AG09309 (cell line): ENCODE results near the gene ATG5.
A peak's percentile ranks its signal among the peaks of the same experiment; 100 is the strongest.

Experiments used
- DNase-seq: peaks from one replicate; pipeline ENCODE4 v3.0.0-alpha.2; 2010; ENCODE audit warnings: low read depth
- H3K4me3 ChIP-seq: 2 replicates; pipeline ENCODE4 v1.5.1; 2011; ENCODE audit warnings: mild to moderate bottlenecking, low read depth, low read length, moderate library complexity; ENCODE audit not compliant: control insufficient read depth
- CTCF ChIP-seq: IDR thresholded peaks from 2 replicates; pipeline ENCODE4 v1.5.1; 2011; ENCODE audit warnings: mild to moderate bottlenecking, low read depth, low read length, inconsistent platforms; ENCODE audit not compliant: insufficient read depth, control insufficient read depth; ENCODE audit errors: missing control alignments

The ATG5 gene

GRCh38 chr6:106185615-106186014 lies 139.9 kb downstream of the ATG5 start:
- no peak for DNase-seq
- no peak overlapping the region for H3K4me3 ChIP-seq
- no peak for TF ChIP-seq CTCF

- peak; percentile 13 for DNase-seq
- no peak for TF ChIP-seq CTCF
- no peak overlapping the region for H3K4me3 ChIP-seq
These were observed 140.9 kb downstream of the ATG5 start for GRCh38 chr6:106184629-106185028.

- DNase-seq, result no peak
- TF ChIP-seq CTCF, result no peak
- no peak overlapping the region for H3K4me3 ChIP-seq
These were observed 142.1 kb downstream of the ATG5 start for GRCh38 chr6:106183430-106183829.

GRCh38 chr6:106182455-106182854 lies 143.1 kb downstream of the ATG5 start:
- H3K4me3 ChIP-seq, result no peak overlapping the region
- TF ChIP-seq CTCF, result no peak
- peak; percentile 35 for DNase-seq

GRCh38 chr6:106181664-106182418 lies 143.7 kb downstream of the ATG5 start:
- no peak for TF ChIP-seq CTCF
- DNase-seq, result peak; percentile 47
- H3K4me3 ChIP-seq, result no peak overlapping the region

GRCh38 chr6:106180208-106180607 lies 145.4 kb downstream of the ATG5 start:
- no peak for DNase-seq
- no peak overlapping the region for H3K4me3 ChIP-seq
- no peak for TF ChIP-seq CTCF
